ENCODE measurements around the gene ABTB2. TPM values are rescaled to one million over a fixed set of nuclear protein-coding genes. Genes with fewer than 3 reads are reported as not detected.

Gene ABTB2
- total and polyA plus RNA-seq, 2 experiments from 2014 or later = 2.6 to 12.1 TPM

DNA sequence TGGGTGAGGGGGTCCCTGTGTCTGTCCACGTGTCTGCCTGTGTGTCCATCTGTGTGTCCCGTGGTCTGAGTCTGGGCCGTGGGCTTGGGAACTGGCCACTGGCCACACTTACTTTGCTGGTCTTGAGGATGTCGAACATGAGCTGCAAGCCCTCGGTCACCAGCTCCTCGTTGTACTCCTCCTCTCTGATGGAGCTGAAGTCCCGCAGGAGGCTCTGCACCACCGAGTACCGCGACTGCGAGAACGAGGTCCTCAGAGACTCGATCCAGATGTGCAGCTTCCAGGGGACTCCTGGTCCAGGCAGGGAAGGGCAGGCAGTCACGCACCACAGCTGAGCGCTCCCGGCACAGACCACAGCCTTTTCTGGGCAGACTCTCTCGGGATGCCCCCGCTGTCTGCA lies 197.0 kb downstream of the ABTB2 start (continued):
- TF ChIP-seq JUNB (IDR thresholded peaks at IDR 0.05; ENCODE audit: unreplicated experiment) (no peak), POLR2AphosphoS5 (IDR thresholded peaks at IDR 0.05; ENCODE audit: low read depth) (no peak), REST (IDR thresholded peaks at IDR 0.05; ENCODE audit: unreplicated experiment) (no peak), EZH2phosphoT487 (IDR thresholded peaks at IDR 0.05; ENCODE audit: unreplicated experiment) (no peak)

- Histone ChIP-seq H3K27me3 (ENCODE audit: insufficient read depth) (no peaks in the 10 kb centered on the region), H2AFZ (no peak overlapping the region), H3K4me3 (no peak overlapping the region), H3K4me2 (no peak overlapping the region), H3K36me3 (ENCODE audit: insufficient read depth) (no peaks in the 10 kb centered on the region; the same call in 1 of the 2 replicates), H3K9me2 (ENCODE audit: insufficient read depth) (no peaks in the 10 kb centered on the region), H3K4me1 (ENCODE audit: insufficient read depth) (no peaks in the 10 kb centered on the region), H3K79me2 (replicated peaks; ENCODE audit: insufficient read depth) (no peaks in the 10 kb centered on the region), H4K20me1 (replicated peaks; ENCODE audit: insufficient read depth) (no peaks in the 10 kb centered on the region; the same call in 1 of the 2 replicates), H3F3A (replicated peaks; ENCODE audit: low read depth) (no peaks in the 10 kb centered on the region), H3K27ac (ENCODE audit: low read depth) (no peak overlapping the region)
- DNase-seq (ENCODE audit: low spot score) (no peak), ATAC-seq (no peak)
- Mint-ChIP-seq H3K27me3 (ENCODE audit: insufficient read depth, low read depth, poor library complexity) (peaks cover 9% of the 10 kb centered on the region), H3K9me3 (no peaks in the 10 kb centered on the region), H3K4me3 (no peak overlapping the region), H3K27ac (no peak overlapping the region), H3K36me3 (ENCODE audit: low read depth) (peaks cover 6% of the 10 kb centered on the region; the same call in 2 of the 3 replicates), H3K4me1 (no peaks in the 10 kb centered on the region)
- TF ChIP-seq ZNF331 (CRISPR knock-in tag; IDR thresholded peaks at IDR 0.05; ENCODE audit: low read depth) = no peak
- TF ChIP-seq, protein P1, sequence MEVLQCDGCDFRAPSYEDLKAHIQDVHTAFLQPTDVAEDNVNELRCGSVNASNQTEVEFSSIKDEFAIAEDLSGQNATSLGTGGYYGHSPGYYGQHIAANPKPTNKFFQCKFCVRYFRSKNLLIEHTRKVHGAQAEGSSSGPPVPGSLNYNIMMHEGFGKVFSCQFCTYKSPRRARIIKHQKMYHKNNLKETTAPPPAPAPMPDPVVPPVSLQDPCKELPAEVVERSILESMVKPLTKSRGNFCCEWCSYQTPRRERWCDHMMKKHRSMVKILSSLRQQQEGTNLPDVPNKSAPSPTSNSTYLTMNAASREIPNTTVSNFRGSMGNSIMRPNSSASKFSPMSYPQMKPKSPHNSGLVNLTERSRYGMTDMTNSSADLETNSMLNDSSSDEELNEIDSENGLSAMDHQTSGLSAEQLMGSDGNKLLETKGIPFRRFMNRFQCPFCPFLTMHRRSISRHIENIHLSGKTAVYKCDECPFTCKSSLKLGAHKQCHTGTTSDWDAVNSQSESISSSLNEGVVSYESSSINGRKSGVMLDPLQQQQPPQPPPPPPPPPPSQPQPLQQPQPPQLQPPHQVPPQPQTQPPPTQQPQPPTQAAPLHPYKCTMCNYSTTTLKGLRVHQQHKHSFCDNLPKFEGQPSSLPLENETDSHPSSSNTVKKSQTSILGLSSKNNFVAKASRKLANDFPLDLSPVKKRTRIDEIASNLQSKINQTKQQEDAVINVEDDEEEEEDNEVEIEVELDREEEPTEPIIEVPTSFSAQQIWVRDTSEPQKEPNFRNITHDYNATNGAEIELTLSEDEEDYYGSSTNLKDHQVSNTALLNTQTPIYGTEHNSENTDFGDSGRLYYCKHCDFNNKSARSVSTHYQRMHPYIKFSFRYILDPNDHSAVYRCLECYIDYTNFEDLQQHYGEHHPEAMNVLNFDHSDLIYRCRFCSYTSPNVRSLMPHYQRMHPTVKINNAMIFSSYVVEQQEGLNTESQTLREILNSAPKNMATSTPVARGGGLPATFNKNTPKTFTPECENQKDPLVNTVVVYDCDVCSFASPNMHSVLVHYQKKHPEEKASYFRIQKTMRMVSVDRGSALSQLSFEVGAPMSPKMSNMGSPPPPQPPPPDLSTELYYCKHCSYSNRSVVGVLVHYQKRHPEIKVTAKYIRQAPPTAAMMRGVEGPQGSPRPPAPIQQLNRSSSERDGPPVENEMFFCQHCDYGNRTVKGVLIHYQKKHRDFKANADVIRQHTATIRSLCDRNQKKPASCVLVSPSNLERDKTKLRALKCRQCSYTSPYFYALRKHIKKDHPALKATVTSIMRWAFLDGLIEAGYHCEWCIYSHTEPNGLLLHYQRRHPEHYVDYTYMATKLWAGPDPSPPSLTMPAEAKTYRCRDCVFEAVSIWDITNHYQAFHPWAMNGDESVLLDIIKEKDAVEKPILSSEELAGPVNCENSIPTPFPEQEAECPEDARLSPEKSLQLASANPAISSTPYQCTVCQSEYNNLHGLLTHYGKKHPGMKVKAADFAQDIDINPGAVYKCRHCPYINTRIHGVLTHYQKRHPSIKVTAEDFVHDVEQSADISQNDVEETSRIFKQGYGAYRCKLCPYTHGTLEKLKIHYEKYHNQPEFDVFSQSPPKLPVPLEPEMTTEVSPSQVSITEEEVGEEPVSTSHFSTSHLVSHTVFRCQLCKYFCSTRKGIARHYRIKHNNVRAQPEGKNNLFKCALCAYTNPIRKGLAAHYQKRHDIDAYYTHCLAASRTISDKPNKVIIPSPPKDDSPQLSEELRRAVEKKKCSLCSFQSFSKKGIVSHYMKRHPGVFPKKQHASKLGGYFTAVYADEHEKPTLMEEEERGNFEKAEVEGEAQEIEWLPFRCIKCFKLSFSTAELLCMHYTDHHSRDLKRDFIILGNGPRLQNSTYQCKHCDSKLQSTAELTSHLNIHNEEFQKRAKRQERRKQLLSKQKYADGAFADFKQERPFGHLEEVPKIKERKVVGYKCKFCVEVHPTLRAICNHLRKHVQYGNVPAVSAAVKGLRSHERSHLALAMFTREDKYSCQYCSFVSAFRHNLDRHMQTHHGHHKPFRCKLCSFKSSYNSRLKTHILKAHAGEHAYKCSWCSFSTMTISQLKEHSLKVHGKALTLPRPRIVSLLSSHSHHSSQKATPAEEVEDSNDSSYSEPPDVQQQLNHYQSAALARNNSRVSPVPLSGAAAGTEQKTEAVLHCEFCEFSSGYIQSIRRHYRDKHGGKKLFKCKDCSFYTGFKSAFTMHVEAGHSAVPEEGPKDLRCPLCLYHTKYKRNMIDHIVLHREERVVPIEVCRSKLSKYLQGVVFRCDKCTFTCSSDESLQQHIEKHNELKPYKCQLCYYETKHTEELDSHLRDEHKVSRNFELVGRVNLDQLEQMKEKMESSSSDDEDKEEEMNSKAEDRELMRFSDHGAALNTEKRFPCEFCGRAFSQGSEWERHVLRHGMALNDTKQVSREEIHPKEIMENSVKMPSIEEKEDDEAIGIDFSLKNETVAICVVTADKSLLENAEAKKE (CRISPR knock-in tag; IDR thresholded peaks at IDR 0.05) = no peak
- TF ChIP-seq ETS1 (IDR thresholded peaks at IDR 0.05) = no peak
- no peak for TF ChIP-seq ZNF114 (CRISPR knock-in tag; IDR thresholded peaks at IDR 0.05)
- TF ChIP-seq EZH2phosphoT487 (IDR thresholded peaks at IDR 0.05; ENCODE audit: unreplicated experiment) = no peak
- TF ChIP-seq JUNB (IDR thresholded peaks at IDR 0.05; ENCODE audit: unreplicated experiment) = no peak
- TF ChIP-seq EZH2 (IDR thresholded peaks at IDR 0.05; ENCODE audit: low read depth, unreplicated experiment) = no peak
- no peak for TF ChIP-seq STAT1 (IDR thresholded peaks at IDR 0.05; ENCODE audit: unreplicated experiment)
- TF ChIP-seq CREB1 (CRISPR knock-in tag; IDR thresholded peaks at IDR 0.05; ENCODE audit: low read depth) = no peak
Observed at GRCh38 chr11:34160049-34160721, 197.6 kb downstream of the ABTB2 start.

Measured in GM23338 (cell line).